GM12864 (cell line): ENCODE results near the gene FNDC3A.
"Not testable (repeated sequence)": the region's sequence is repeated elsewhere in the genome, so short reads cannot be mapped to it uniquely, and the experiment has no call there.

ENCODE experiments used
- DNase-seq: peaks from one replicate; pipeline ENCODE4 v3.0.0-alpha.2; 2011; ENCODE audit warnings: low read depth
- H3K4me3 ChIP-seq: 2 replicates; pipeline ENCODE4 v1.5.1; 2011; ENCODE audit warnings: mild to moderate bottlenecking, low read depth, low read length, control low read depth
- CTCF ChIP-seq: IDR thresholded peaks from 2 replicates; pipeline ENCODE4 v1.5.1; 2011; ENCODE audit warnings: low read depth, mild to moderate bottlenecking, moderate library complexity, low read length, control low read depth, inconsistent platforms; ENCODE audit errors: missing control alignments

FNDC3A gene

GRCh38 chr13:49112782-49113525, 137.2 kb downstream of the FNDC3A start:
- no peak overlapping the region for H3K4me3 ChIP-seq
- no peak for DNase-seq

GRCh38 chr13:49113526-49114286, 138.0 kb downstream of the FNDC3A start:
- no peak for DNase-seq

More at GRCh38 chr13:49112782-49113525, 137.2 kb downstream of the FNDC3A start:
- no peak for TF ChIP-seq CTCF

GRCh38 chr13:49116873-49117272, 141.2 kb downstream of the FNDC3A start:
- TF ChIP-seq CTCF: no peak
- no peak overlapping the region for H3K4me3 ChIP-seq
- DNase-seq: no peak

More at GRCh38 chr13:49113526-49114286, 138.0 kb downstream of the FNDC3A start:
- no peak overlapping the region for H3K4me3 ChIP-seq
- TF ChIP-seq CTCF: no peak

- not testable (repeated sequence) for H3K4me3 ChIP-seq, DNase-seq
Measured at GRCh38 chr13:49118455-49118854, 142.7 kb downstream of the FNDC3A start.

GRCh38 chr13:49124693-49125304, 149.1 kb downstream of the FNDC3A start:
- no peak for DNase-seq
- TF ChIP-seq CTCF: no peak

GRCh38 chr13:49125964-49126524, 150.3 kb downstream of the FNDC3A start:
- no peak for DNase-seq
- TF ChIP-seq CTCF: no peak
- no peak overlapping the region for H3K4me3 ChIP-seq

More at GRCh38 chr13:49124693-49125304, 149.1 kb downstream of the FNDC3A start:
- no peak overlapping the region for H3K4me3 ChIP-seq

GRCh38 chr13:49132479-49133002, 156.8 kb downstream of the FNDC3A start:
- no peak overlapping the region for H3K4me3 ChIP-seq
- no peak for TF ChIP-seq CTCF
- DNase-seq: no peak
